Kidney capillary endothelial cell (primary cell): Measurements from ENCODE around the gene XAGE3.
"Not testable (repeated sequence)": the region's sequence is repeated elsewhere in the genome, so short reads cannot be mapped to it uniquely, and the experiment has no call there.

Experiments used
- DNase-seq: peaks from one replicate; pipeline ENCODE4 v3.0.0-alpha.2; 2018; ENCODE audit warnings: low spot score

XAGE3 gene, protein sequence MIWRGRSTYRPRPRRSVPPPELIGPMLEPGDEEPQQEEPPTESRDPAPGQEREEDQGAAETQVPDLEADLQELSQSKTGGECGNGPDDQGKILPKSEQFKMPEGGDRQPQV

DNA sequence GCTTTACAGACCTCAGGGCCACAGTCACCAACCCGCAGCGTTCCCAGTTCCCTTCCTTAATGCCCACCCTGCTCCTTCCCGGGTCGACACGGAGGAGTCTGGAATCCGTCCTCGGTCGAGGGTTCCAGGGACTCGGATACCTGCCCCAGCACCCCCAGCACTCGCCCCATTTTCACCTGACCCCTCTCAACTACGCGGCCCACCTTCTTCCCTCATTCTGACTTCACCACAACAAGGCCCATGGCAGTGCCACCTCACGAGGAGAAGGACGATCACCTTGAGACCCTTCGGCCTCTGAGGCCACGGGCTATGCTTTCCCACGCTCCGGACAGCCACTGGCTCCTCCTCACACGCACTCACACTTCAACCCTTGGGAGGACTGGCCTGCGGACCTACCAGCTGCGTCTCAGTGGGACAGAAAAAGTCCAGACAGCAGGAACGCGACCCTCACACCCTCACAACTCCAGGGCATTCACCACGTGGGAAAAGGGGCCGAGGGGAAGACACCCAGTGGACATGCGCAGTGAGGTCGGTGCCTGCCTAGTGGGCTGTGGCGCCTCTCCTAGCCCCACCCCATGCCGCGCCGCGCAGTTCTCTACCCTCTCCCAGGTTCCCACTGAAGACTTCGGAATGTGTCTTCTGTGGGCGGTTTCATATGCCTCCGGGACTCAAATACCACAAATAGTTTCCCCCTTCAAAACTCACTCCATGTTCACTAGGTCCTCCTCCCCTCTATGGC is at the start of gene XAGE3:
XAGE3 (minus strand) TSS at position 474 of the 739 bp plus-strand sequence. CDS start 950 bp downstream, outside the sequence.
- no peak for DNase-seq

DNA sequence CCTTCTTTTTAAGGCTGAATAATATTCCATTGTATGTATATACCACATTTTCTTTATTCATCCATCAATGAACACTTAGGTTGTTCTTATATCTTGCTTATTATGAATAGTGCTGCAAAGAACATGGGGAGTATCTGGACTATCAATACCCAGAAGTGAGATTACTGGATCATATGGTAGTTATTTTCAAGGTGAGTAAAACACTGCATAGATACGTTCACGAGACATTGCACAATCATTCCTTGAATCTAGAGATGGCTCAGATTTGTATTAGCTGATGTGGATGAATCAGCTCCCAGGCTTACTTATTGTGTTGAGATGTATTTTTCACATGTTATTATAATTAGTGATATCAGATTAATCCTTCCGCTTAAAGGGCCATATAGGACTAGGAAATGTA is 46.8 kb upstream of the XAGE3 start:
- not testable (repeated sequence) for DNase-seq

DNA sequence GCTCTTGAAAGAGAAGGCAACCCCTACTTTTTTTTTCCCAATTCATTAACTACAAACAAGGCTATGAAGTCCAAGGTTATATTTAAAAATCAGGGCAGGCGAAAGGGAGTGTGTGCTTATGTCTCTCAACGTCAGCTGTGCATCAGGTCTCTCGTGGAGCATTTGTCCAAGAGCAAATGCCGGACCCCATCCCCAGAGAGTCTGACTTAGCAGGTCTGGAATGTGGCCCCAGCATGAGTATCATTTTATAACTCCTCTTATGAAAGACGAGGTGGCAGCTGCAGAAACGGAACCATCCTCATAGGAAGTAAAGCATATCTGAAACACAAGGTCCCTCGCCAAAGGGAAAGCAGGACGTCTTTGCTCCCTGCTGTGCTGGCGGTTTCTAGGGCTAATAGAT is 45.8 kb upstream of the XAGE3 start:
- not testable (repeated sequence) for DNase-seq

DNA sequence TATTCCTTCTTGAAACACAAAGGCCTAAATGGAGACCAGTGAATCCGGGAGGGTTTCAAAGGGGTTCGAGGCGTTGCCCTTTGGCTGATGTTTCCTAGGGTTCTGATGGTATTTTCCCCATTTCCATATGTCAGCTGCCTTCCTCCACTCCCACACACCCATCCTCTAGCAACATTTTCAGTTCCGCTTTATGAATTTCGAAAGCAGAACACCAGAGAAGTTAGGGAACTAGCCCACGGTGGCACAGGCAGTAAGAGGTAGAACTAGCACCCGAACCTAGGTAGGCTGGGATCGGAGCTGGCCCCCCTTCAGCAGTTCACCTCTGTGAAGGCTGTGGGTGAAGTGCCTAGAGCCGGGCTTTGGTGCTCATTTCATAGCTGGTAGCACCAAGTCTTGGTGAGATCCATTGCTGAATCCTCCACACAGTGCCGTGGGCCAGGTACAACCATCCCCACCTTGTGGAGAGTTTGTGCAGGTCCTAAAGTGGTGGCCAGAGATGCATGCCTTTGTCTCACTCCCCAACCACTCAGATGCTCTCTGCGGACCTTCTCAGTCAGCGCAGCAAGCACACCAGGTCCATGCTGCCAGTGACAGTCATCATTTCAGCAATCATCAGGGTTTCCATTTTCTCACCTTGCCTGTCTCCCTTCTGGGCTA is 41.6 kb upstream of the XAGE3 start:
- not testable (repeated sequence) for DNase-seq

DNA sequence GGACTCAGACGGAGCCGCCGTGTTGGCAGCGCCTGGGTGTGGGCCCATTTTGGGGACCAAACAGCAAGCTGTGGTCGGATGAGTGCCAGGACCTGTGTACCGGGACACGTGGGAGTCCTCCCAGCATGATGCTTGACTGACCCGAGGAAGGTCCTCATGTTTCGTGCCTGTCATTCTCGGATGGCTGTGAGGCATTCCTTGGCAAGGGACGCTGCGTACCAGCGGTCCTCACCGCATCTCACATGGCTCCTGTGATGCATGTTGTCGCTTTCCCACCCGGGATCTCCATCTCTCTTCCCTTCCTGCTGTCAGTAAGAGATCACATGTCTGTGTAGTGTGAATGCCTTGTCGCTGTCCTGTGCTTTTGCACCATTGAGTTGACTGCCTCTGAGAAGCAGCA is 40.0 kb upstream of the XAGE3 start:
- not testable (repeated sequence) for DNase-seq

DNA sequence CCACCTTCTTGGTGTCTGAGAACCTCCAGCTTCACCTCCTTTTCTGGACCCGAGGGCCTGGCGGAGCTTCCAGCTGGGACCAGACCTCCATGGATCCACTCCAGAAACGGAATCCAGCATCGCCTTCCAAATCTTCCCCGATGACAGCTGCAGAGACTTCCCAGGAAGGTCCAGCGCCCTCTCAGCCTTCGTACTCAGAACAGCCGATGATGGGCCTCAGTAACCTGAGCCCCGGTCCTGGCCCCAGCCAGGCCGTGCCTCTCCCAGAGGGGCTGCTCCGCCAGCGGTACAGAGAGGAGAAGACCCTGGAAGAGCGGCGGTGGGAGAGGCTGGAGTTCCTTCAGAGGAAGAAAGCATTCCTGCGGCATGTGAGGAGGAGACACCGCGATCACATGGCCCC is 39.3 kb upstream of the XAGE3 start:
- not testable (repeated sequence) for DNase-seq

DNA sequence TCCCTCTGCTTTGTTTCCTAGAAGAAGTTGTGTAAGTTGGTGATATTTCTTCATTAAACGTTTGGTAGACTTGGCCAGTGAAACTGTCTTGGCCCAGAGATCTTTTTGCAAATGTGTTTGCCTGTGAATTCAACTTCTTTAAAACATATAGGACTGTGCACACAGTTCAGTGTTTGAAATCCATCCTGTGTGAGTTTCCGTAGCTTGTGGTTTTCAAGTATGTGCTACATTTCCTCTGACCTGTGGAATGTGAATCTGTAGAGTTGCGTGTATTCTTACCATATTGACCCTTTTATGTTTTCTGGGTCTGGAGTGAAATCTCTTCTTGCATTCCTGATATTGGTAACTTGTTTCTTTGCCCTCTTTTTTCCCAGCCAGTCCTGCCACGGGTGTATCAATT is 38.2 kb upstream of the XAGE3 start:
- not testable (repeated sequence) for DNase-seq

DNA sequence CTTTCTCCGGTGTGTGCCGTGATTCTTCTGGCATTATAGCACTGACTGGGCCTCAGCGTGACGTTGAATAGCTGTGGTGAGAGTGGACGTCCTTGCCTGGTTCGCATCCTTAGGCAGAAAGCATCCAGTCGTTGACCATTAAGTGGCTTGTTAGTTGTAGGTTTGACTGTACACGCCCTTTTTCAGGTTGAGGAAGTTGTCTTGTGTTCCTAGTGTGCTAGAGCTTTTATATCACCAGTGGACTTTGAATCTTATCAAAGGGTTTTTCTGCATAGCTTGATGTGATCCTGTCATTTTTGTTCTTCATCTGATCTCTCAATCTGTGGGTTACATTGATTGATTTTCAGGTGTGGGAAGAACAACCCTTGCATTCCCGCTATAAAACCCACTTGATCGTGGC is 37.6 kb upstream of the XAGE3 start:
- not testable (repeated sequence) for DNase-seq

DNA sequence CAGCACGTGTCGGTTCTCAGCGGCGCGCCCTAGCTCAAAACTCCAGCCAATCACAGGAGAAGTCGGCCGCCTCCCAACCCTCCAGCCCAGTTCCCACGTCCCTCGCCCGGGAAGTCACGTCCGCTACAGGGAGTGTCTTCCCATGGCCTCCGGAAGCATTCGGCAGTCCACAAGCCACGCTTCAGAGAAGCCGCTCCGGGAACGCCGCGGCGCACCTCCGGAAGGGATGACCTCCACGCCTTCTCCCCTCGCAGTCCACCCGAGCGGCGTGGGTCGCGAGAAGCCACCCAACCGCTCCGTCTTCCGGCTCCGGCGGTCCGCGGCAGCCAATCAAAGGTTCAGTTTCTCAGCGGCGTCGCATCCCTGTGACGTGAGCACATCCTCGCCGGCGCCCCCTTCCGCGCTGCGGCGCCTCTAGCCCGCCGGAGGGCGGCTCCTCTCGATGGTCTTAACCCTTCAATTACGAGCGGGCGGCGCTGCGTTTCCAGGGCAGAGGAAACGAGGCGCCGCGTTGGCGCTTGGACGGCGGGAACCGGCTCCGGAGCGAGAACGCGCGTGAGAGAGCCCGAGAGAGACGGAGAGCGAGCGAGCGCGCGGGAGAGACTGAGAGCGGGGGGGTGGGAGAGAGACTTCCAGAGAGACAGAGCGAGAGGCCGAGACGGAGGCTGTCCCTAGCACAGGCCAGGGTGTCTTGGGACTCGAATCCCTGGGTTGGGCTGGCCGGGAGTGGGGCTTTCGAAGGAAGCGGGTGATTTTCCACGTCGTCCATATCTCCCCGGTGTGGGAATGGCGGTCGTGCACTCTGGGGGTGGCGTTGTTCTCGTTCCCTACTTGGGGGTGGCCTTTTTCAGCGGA is 29.2 kb upstream of the XAGE3 start, which contains the start of gene FAM156B:
FAM156B (plus strand) TSS at position 476 of the 855 bp plus-strand sequence. CDS start 9,896 bp downstream, outside the sequence.
- not testable (repeated sequence) for DNase-seq

DNA sequence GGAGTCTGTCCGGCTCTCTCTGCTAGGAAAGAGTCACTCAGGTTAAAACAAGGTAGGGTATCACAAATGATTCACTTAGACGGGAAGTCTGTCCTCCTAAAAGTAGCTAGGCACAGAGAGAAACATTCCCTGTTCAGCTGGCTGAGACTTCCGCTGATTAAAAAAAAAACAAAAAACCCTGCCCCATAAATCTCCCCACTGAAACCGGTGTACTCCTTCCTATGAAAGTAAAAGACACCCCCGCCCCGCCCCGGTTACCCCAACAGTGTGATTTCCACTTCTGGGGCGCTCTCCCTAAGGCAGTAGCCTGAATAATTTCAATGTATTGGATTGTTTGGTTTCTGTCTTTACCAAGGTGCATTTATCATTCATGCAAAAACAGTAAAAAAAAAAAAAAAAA is 28.6 kb upstream of the XAGE3 start:
- not testable (repeated sequence) for DNase-seq

DNA sequence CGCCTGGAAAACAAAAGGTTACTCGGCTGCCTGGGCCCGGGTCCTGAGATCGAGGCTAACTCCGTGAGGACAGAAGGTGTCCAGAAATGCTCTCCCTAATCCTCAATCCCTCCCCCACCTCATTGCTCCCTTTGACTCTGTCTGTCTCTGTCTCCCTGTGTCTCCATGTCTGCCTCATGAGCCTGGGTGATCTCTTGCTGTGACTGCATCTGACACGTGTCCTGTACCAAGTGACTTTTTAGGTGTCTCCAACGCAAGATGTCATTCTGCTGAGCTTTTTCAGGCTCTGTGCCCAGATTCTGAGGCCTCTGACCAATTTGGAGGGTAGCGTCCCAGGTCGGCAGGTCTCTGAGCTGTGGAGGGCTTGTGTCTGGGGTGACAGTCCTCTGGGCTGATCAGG is 20.2 kb upstream of the XAGE3 start:
- DNase-seq, result not testable (repeated sequence)

DNA sequence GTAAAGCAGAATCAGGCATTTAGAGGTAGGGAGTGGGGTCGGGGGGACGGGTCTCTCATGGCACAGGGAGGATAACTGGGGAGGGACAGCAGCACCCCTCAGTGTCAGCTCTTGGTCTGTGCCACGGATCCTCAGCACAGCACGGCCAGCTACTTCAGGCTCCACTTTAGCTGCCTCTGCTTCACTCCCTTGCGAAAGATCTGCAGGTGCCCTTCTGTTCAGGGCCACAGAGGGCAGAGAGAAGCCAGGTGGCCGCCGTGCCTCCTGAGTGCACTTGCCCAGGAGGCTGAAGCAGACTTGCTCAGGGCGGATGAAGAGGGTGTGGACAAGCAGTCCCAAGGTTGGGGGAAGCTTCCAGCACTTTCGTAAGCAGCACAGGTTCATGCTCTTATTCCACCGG is 19.6 kb upstream of the XAGE3 start:
- DNase-seq, result not testable (repeated sequence)

DNA sequence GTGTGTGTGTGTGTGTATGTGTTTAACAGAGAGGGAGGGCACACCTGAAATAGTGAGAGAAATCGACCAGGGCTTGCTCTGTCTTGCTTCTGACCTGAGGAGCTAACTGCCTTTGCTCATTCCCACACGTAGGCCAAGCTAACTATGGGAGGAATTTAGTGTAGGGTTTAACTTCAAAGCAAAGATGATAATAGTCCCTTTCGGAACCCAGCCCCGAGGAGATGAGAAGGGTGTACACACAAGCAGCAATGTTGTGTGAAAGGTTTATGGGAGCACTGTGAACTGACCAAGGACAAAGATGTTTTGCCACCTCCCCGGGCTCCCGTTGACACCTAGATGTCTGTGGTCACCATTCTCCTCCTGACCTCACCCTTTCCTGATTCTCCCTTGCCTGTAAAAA is 8.5 kb upstream of the XAGE3 start:
- DNase-seq, result not testable (repeated sequence)

DNA sequence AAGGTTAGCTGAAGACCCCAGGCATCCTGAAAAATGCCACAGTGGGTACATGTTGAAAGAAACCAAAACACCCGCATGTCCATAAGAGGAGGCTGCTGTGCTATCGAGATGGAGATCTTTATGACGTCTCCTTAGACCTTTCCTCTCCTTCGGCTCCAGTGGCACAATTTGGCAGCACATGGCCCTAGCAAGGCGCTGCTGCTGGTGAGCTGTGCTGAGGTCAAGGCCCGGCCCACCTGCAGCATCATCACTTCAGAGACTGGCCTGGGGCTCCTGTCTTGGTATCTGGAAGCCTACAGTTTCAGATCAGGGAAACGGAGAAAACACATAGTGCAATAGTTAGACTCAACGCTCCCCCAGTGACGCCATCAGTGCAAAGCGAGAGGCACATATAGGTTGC is 7.6 kb upstream of the XAGE3 start:
- not testable (repeated sequence) for DNase-seq

DNA sequence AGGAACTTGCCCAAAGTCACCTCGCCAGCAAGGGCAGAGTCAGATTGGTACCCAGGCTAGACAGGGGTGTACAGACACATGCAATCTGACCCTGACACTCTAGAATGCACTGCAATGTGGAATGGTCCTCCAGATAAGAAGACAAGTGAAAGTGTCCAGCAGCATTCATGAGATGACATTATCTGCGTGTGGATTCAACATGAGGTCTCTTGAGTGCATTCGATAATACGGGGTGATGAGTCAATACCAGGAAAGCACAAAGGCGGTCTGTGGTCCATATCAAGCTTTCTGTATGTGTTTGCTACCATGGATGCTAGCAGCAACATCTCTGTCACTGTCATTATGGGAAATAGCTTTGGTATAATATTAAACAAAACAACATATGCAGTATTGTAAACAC is 6.8 kb upstream of the XAGE3 start:
- no peak for DNase-seq

DNA sequence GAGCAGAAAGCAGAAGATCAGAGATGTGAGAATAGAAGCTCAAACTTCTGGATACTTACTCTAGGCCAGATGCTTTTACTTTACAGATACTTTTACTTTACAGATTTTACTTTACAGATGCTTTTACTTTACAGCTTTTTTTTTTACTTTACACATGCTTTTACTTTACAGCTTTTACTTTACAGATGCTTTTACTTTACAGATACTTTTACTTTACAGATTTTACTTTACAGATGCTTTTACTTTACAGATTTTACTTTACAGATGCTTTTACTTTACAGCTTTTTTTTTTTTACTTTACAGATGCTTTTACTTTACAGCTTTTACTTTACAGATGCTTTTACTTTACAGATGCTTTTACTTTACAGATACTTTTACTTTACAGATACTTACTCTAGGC is 5.9 kb upstream of the XAGE3 start:
- DNase-seq, result not testable (repeated sequence)

DNA sequence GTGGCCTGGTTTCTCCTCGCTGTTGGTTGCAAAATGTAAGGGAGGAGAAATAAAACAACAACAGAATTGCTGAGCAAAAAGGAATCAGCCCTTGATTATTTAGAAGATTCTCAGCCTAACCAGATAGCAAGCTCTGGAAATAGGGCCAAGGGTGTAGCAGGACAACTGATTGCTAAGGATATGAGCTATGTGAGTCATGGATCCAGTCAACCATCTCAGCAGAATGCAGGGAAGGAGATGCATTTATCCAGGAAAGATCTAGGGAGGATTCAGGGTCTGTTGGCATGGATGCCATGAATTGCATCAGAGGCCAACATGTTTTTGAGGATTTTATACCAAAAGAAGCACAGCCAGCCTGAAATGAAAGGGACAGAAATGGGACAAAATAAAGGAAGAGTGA is 2.2 kb upstream of the XAGE3 start:
- no peak for DNase-seq

DNA sequence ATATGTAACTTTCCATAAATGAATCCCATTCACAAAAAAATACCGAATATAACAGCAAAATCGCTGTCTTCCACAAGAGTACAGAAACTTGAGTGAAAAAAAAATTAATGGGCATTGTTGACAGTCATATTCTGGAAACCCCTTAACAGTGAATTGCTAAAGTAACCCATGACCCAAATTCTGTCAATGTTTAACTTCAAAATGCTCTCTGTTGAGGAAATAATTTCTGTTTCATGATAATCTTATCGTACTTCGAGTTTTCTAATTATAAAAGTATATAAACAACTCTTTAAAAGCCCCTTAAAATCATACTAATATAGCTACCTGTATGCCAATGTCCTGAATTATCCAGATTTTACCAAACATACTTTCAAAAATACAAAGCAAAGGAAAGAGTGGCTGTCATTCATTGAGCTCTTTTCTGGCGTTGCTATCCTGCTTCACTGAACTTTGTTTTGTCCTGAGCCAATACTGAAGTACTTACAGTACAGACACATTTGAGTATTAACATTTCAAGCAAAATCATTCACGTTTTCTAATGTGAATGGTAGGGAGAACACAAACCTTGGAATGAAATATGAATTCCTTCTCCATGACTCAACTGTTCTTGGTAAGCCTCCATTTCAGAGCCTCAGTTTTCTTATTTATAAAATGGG is 2.4 kb downstream of the XAGE3 start:
- no peak for DNase-seq

DNA sequence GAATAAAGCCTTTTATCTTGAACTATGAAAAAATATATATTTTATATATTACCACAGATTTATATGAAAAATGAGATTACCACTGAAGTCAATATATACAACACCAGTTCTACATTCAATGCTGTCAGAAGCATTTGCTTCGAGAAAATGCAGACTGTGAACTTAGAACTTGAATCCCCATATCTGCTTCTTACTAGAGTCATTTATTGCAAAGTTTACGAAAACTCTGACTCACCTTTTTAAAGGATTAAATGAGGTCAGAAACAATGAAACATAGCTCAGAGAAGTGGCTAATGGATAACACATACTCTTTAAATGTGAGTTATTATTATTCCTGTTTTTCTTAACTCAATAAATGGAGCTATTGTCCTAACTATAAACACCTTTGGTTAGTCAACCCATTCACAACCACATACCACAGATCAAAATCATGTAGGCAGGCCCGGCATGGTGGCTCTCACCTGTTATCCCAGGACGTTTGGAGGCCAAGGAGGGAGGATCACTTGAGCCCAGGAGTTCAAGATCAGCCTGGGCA is 10.8 kb downstream of the XAGE3 start:
- DNase-seq, result not testable (repeated sequence)

DNA sequence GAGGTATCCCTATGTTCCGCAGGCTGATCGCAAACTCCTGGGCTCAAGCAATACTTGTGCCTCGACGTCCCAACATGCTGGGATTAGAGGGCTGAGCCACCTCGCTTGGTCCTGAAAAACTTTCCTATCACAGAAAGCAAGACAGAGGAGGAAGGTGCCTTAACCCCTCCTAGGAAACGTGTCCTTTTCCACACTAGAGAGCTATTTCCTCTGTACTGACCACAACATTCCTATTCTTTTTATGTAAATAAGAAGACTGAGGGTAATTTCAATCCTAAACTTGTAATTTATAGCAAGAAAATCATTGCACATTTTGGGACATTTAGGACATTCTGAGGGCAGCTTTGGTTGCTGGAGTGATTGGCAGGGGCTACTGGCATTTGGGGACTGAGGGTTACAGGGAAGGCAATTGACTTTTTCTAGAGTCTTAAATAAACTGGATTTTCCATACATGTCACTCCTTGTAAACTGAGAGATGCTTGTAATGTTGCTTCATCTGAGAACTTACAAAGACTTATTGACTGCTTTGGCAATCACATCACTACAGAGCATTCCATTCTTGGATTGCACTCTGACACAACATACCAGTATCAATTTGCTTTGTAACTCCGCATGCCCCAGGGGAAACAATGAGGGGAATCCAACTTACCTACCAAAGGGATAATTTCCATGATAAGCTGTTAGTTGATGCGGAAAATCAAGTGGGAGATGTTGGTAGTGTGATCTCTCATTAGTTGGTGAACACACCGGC is 15.6 kb downstream of the XAGE3 start:
- DNase-seq, result no peak

DNA sequence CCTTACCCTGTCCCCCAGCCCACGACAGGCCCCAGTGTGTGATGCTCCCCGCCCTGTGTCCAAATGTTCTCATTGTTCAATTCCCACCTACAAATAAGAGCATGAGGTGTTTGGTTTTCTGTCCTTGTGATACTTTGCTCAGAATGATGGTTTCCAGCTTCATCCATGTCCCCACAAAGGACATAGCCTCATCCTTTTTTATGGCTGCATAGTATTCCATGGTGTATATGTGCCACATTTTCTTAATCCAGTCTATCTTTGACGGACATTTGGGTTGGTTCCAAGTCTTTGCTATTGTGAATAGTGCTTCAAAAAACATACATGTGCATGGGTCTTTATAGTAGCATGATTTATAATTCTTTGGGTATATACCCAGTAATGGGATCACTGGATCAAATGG is 24.3 kb downstream of the XAGE3 start:
- DNase-seq, result not testable (repeated sequence)
